ENCODE data around the gene MTG2. TPM values are rescaled to one million over a fixed set of nuclear protein-coding genes. Genes with fewer than 3 reads are reported as not detected.

MTG2 gene
- total RNA-seq, 3 donors from 2014 or later = 38.3 to 57.6 (median 49.8) TPM

- Mint-ChIP-seq H3K27me3 (ENCODE audit: low read depth) (peaks cover 3% of the 10 kb centered on the region), H3K36me3 (ENCODE audit: insufficient read depth) (peaks cover 6% of the 10 kb centered on the region), H3K4me3 (no peak overlapping the region), H3K4me1 (ENCODE audit: low read depth) (peaks cover 35% of the 10 kb centered on the region), H3K9me3 (no peaks in the 10 kb centered on the region)
- DNase-seq (no peak), ATAC-seq (no peak)
Observed at GRCh38 chr20:62236766-62237513, 54.1 kb downstream of the MTG2 start.

GRCh38 chr20:62237514-62237800 lies 54.6 kb downstream of the MTG2 start:
- H3K36me3 Mint-ChIP-seq (ENCODE audit: insufficient read depth) = peaks cover 7% of the 10 kb centered on the region
- DNase-seq = no peak
- H3K27me3 Mint-ChIP-seq (ENCODE audit: low read depth) = peaks cover under 1% of the 10 kb centered on the region
- peak overlapping the region; percentile 68 for H3K4me3 Mint-ChIP-seq
- no peak for ATAC-seq
- no peaks in the 10 kb centered on the region for H3K9me3 Mint-ChIP-seq
- H3K4me1 Mint-ChIP-seq (ENCODE audit: low read depth) = peaks cover 37% of the 10 kb centered on the region

GRCh38 chr20:62237801-62238568 lies 55.2 kb downstream of the MTG2 start, which contains the start of gene OSBPL2:
OSBPL2 (plus strand) TSS chr20:62238521; CDS start chr20:62256185, 17,664 bp downstream.
- Mint-ChIP-seq H3K4me3 (peak within 1 kb of the TSS; percentile 85), H3K9me3 (no peaks in the 10 kb centered on the region), H3K4me1 (ENCODE audit: low read depth) (peaks cover 40% of the 10 kb centered on the region), H3K27me3 (ENCODE audit: low read depth) (no peaks in the 10 kb centered on the region), H3K36me3 (ENCODE audit: insufficient read depth) (peaks cover 7% of the 10 kb centered on the region)
- DNase-seq (peak; percentile 100), ATAC-seq (peak; percentile 98 to 99)

GRCh38 chr20:62238569-62239277 lies 55.9 kb downstream of the MTG2 start:
- no peaks in the 10 kb centered on the region for H3K9me3 Mint-ChIP-seq
- H3K4me1 Mint-ChIP-seq (ENCODE audit: low read depth) = peaks cover 40% of the 10 kb centered on the region
- DNase-seq (no peak), ATAC-seq (peak in 1 of 2 donors; percentile 2)
- H3K4me3 Mint-ChIP-seq = peak overlapping the region; percentile 85
- H3K36me3 Mint-ChIP-seq (ENCODE audit: insufficient read depth) = peaks cover 7% of the 10 kb centered on the region
- H3K27me3 Mint-ChIP-seq (ENCODE audit: low read depth) = no peaks in the 10 kb centered on the region

GRCh38 chr20:62239278-62239879 lies 56.6 kb downstream of the MTG2 start:
- peak overlapping the region; percentile 85 for H3K4me3 Mint-ChIP-seq
- DNase-seq (no peak), ATAC-seq (no peak)
- no peaks in the 10 kb centered on the region for H3K9me3 Mint-ChIP-seq
- peaks cover 7% of the 10 kb centered on the region for H3K36me3 Mint-ChIP-seq (ENCODE audit: insufficient read depth)
- H3K4me1 Mint-ChIP-seq (ENCODE audit: low read depth) = peaks cover 42% of the 10 kb centered on the region
- H3K27me3 Mint-ChIP-seq (ENCODE audit: low read depth) = no peaks in the 10 kb centered on the region

GRCh38 chr20:62240020-62240685 lies 57.3 kb downstream of the MTG2 start:
- no peaks in the 10 kb centered on the region for H3K27me3 Mint-ChIP-seq (ENCODE audit: low read depth)
- H3K4me3 Mint-ChIP-seq = peak overlapping the region; percentile 85
- no peak for ATAC-seq
- DNase-seq = no peak
- peaks cover 7% of the 10 kb centered on the region for H3K36me3 Mint-ChIP-seq (ENCODE audit: insufficient read depth)
- H3K9me3 Mint-ChIP-seq = no peaks in the 10 kb centered on the region
- H3K4me1 Mint-ChIP-seq (ENCODE audit: low read depth) = peaks cover 44% of the 10 kb centered on the region

GRCh38 chr20:62241506-62241905 lies 58.7 kb downstream of the MTG2 start:
- Mint-ChIP-seq H3K27me3 (ENCODE audit: low read depth) (no peaks in the 10 kb centered on the region), H3K4me1 (ENCODE audit: low read depth) (peaks cover 49% of the 10 kb centered on the region), H3K36me3 (ENCODE audit: insufficient read depth) (peaks cover 7% of the 10 kb centered on the region), H3K9me3 (no peaks in the 10 kb centered on the region), H3K4me3 (no peak overlapping the region)
- no peak for ATAC-seq
- DNase-seq = no peak

GRCh38 chr20:62242176-62242575 lies 59.3 kb downstream of the MTG2 start:
- Mint-ChIP-seq H3K4me3 (no peak overlapping the region), H3K27me3 (ENCODE audit: low read depth) (no peaks in the 10 kb centered on the region), H3K4me1 (ENCODE audit: low read depth) (peaks cover 54% of the 10 kb centered on the region), H3K36me3 (ENCODE audit: insufficient read depth) (peaks cover 7% of the 10 kb centered on the region), H3K9me3 (no peaks in the 10 kb centered on the region)
- DNase-seq (no peak), ATAC-seq (no peak)

GRCh38 chr20:62243106-62243505 lies 60.3 kb downstream of the MTG2 start:
- no peaks in the 10 kb centered on the region for H3K9me3 Mint-ChIP-seq
- no peaks in the 10 kb centered on the region for H3K27me3 Mint-ChIP-seq (ENCODE audit: low read depth)
- peaks cover 51% of the 10 kb centered on the region for H3K4me1 Mint-ChIP-seq (ENCODE audit: low read depth)
- DNase-seq (no peak), ATAC-seq (no peak)
- no peak overlapping the region for H3K4me3 Mint-ChIP-seq
- H3K36me3 Mint-ChIP-seq (ENCODE audit: insufficient read depth) = peaks cover 7% of the 10 kb centered on the region

GRCh38 chr20:62243906-62244515 lies 61.2 kb downstream of the MTG2 start:
- H3K9me3 Mint-ChIP-seq = no peaks in the 10 kb centered on the region
- H3K27me3 Mint-ChIP-seq (ENCODE audit: low read depth) = no peaks in the 10 kb centered on the region
- ATAC-seq (no peak), DNase-seq (no peak)
- H3K36me3 Mint-ChIP-seq (ENCODE audit: insufficient read depth) = peaks cover 7% of the 10 kb centered on the region
- H3K4me1 Mint-ChIP-seq (ENCODE audit: low read depth) = peaks cover 54% of the 10 kb centered on the region
- H3K4me3 Mint-ChIP-seq = no peak overlapping the region

GRCh38 chr20:62244644-62245108 lies 61.8 kb downstream of the MTG2 start:
- Mint-ChIP-seq H3K36me3 (ENCODE audit: insufficient read depth) (peaks cover 7% of the 10 kb centered on the region), H3K4me1 (ENCODE audit: low read depth) (peaks cover 48% of the 10 kb centered on the region), H3K27me3 (ENCODE audit: low read depth) (no peaks in the 10 kb centered on the region), H3K4me3 (no peak overlapping the region), H3K9me3 (no peaks in the 10 kb centered on the region)
- ATAC-seq = no peak
- DNase-seq = no peak

GRCh38 chr20:62245911-62246280 lies 63.1 kb downstream of the MTG2 start:
- Mint-ChIP-seq H3K27me3 (ENCODE audit: low read depth) (no peaks in the 10 kb centered on the region), H3K4me3 (no peak overlapping the region), H3K9me3 (no peaks in the 10 kb centered on the region), H3K4me1 (ENCODE audit: low read depth) (peaks cover 42% of the 10 kb centered on the region), H3K36me3 (ENCODE audit: insufficient read depth) (peaks cover 7% of the 10 kb centered on the region)
- DNase-seq (no peak), ATAC-seq (no peak)

GRCh38 chr20:62246431-62246830 lies 63.6 kb downstream of the MTG2 start:
- ATAC-seq = no peak
- no peaks in the 10 kb centered on the region for H3K27me3 Mint-ChIP-seq (ENCODE audit: low read depth)
- peaks cover 6% of the 10 kb centered on the region for H3K36me3 Mint-ChIP-seq (ENCODE audit: insufficient read depth)
- peaks cover 38% of the 10 kb centered on the region for H3K4me1 Mint-ChIP-seq (ENCODE audit: low read depth)
- no peak overlapping the region for H3K4me3 Mint-ChIP-seq
- no peaks in the 10 kb centered on the region for H3K9me3 Mint-ChIP-seq
- no peak for DNase-seq
